Smooth muscle cell (in vitro differentiated cells): ENCODE measurements around the gene PSMG1. TPM values are rescaled to one million over a fixed set of nuclear protein-coding genes. Genes with fewer than 3 reads are reported as not detected.

Experiments
- DNase-seq: peaks from one replicate; lab custom pipeline; 2025; ENCODE audit not compliant: unreplicated experiment; lab: John Stamatoyannopoulos, UW
- H2AFZ ChIP-seq: fragments of 200-600 bp; sonication (generic); 2 replicates; pipeline ENCODE4 v1.6.0; 2016; ENCODE audit warnings: antibody characterized with exemption, low read depth, mild to moderate bottlenecking
- H3F3A ChIP-seq: fragments of 200-600 bp; sonication (generic); 2 replicates; pipeline ENCODE4 v1.6.0; 2017; ENCODE audit warnings: antibody characterized with exemption, low read depth
- H3K27ac ChIP-seq: fragments of 200-600 bp; sonication (generic); 2 replicates; pipeline ENCODE4 v1.5.1; 2016; ENCODE audit warnings: low read depth, mild to moderate bottlenecking
- H3K27me3 ChIP-seq: fragments of 200-600 bp; sonication (generic); 2 replicates; pipeline ENCODE4 v1.6.1; 2016; ENCODE audit warnings: low read depth, mild to moderate bottlenecking
- H3K36me3 ChIP-seq: fragments of 200-600 bp; sonication (generic); 2 replicates; pipeline ENCODE4 v1.5.1; 2016; ENCODE audit warnings: low read depth
- H3K4me1 ChIP-seq: fragments of 200-600 bp; sonication (generic); 2 replicates; pipeline ENCODE4 v1.5.1; 2016; ENCODE audit warnings: low read depth
- H3K4me2 ChIP-seq: fragments of 200-600 bp; sonication (generic); 2 replicates; pipeline ENCODE4 v1.6.0; 2016; ENCODE audit warnings: mild to moderate bottlenecking
- H3K4me3 ChIP-seq: fragments of 200-600 bp; sonication (generic); 2 replicates; pipeline ENCODE4 v1.5.1; 2016; ENCODE audit warnings: mild to moderate bottlenecking
- H3K79me2 ChIP-seq: fragments of 200-600 bp; sonication (generic); 2 replicates; pipeline ENCODE4 v1.6.0; 2016; ENCODE audit warnings: low read depth, mild to moderate bottlenecking
- H3K9ac ChIP-seq: fragments of 200-600 bp; sonication (generic); 2 replicates; pipeline ENCODE4 v1.6.0; 2016; ENCODE audit warnings: low read depth
- H3K9me3 ChIP-seq: fragments of 200-600 bp; sonication (generic); replicated peaks from 2 replicates; pipeline ENCODE4 v1.5.1; 2016; ENCODE audit warnings: low read depth
- H4K20me1 ChIP-seq: fragments of 200-600 bp; sonication (generic); 2 replicates; pipeline ENCODE4 v1.6.0; 2016; ENCODE audit warnings: low read depth
- CTCF ChIP-seq: fragments of 200-600 bp; sonication (generic); IDR thresholded peaks from 2 replicates; pipeline ENCODE4 v1.5.1; 2017; ENCODE audit warnings: borderline replicate concordance, mild to moderate bottlenecking, antibody characterized with exemption; ENCODE audit not compliant: insufficient read depth, poor library complexity, severe bottlenecking
- WGBS: methylation state at CpG from one replicate; pipeline ENCODE4 v1.1.7; 2016; ENCODE audit warnings: low lambda C conversion rate; 5-methylcytosine and 5-hydroxymethylcytosine counted together
- polyA plus RNA-seq: library from polyadenylated mRNA; unstranded; fragments of >200 nt; fragmentation: Nextera tagmentation; extraction: Ambion mirVana; gene quantifications from 2 replicates; pipeline ENCODE4 v1.2.1, GENCODE V29; 2016
- total RNA-seq: library from RNA; depleted of rRNA; stranded (reverse); fragments of >200 nt; gene quantifications from 2 replicates; pipeline ENCODE4 v1.2.3, GENCODE V29; 2014

The PSMG1 gene
- total and polyA plus RNA-seq, 2 experiments from 2014 or later: 55.2 to 60.7 TPM

- no peaks in the 10 kb centered on the region for H4K20me1 ChIP-seq
- H3F3A ChIP-seq: no peaks in the 10 kb centered on the region
- H3K36me3 ChIP-seq: no peaks in the 10 kb centered on the region
- no peak overlapping the region for H3K4me3 ChIP-seq
- H3K79me2 ChIP-seq: no peaks in the 10 kb centered on the region
- H3K9me3 ChIP-seq: no peaks in the 10 kb centered on the region
- H3K27ac ChIP-seq: no peak overlapping the region
- no peak overlapping the region for H2AFZ ChIP-seq
- H3K4me2 ChIP-seq: no peak overlapping the region
- no peaks in the 10 kb centered on the region for H3K4me1 ChIP-seq
- H3K27me3 ChIP-seq: no peaks in the 10 kb centered on the region
- no peak for DNase-seq
- 63% methylated on average over 8 of the region's 8 CpGs for WGBS
- no peak overlapping the region for H3K9ac ChIP-seq
- TF ChIP-seq CTCF: peak; percentile 12
Measured at GRCh38 chr21:39127506-39127905, 55.7 kb downstream of the PSMG1 start.

- no peak overlapping the region for H3K4me3 ChIP-seq
Measured at GRCh38 chr21:39126486-39126806, 56.8 kb downstream of the PSMG1 start.

GRCh38 chr21:39125752-39126485 lies 57.3 kb downstream of the PSMG1 start:
- H3K27me3 ChIP-seq: no peaks in the 10 kb centered on the region
- TF ChIP-seq CTCF: peak; percentile 49
- H3K4me3 ChIP-seq: no peak overlapping the region
- no peaks in the 10 kb centered on the region for H3F3A ChIP-seq
- no peak overlapping the region for H3K4me2 ChIP-seq
- WGBS: 40% methylated on average over 7 of the region's 7 CpGs
- no peaks in the 10 kb centered on the region for H4K20me1 ChIP-seq
- H3K9ac ChIP-seq: no peak overlapping the region
- no peak for DNase-seq
- H3K36me3 ChIP-seq: no peaks in the 10 kb centered on the region
- H3K27ac ChIP-seq: no peak overlapping the region
- no peaks in the 10 kb centered on the region for H3K9me3 ChIP-seq
- no peak overlapping the region for H2AFZ ChIP-seq
- no peaks in the 10 kb centered on the region for H3K79me2 ChIP-seq
- no peaks in the 10 kb centered on the region for H3K4me1 ChIP-seq

More at GRCh38 chr21:39126486-39126806, 56.8 kb downstream of the PSMG1 start:
- Histone ChIP-seq H3F3A (no peaks in the 10 kb centered on the region), H3K4me2 (no peak overlapping the region), H3K9ac (no peak overlapping the region), H2AFZ (no peak overlapping the region), H3K36me3 (no peaks in the 10 kb centered on the region), H3K27ac (no peak overlapping the region), H3K4me1 (no peaks in the 10 kb centered on the region), H3K79me2 (no peaks in the 10 kb centered on the region), H3K27me3 (no peaks in the 10 kb centered on the region), H3K9me3 (no peaks in the 10 kb centered on the region), H4K20me1 (no peaks in the 10 kb centered on the region)
- WGBS: 88% methylated on average over 4 of the region's 4 CpGs
- TF ChIP-seq CTCF: no peak
- no peak for DNase-seq

Other genes starting within 250 kb of the PSMG1 start
- 51.0 and 61.4 TPM in 2 replicates for gene BRWD1, start 130.2 kb upstream of the PSMG1 start, total RNA-seq
- 19.0 and 23.5 TPM in 2 replicates for gene BRWD1, start 130.2 kb upstream of the PSMG1 start, polyA plus RNA-seq
- gene HMGN1, start 165.6 kb upstream of the PSMG1 start, total RNA-seq: 385 and 396 TPM in 2 replicates
- 404 and 427 TPM in 2 replicates for gene HMGN1, start 165.6 kb upstream of the PSMG1 start, polyA plus RNA-seq